ENCODE data around the gene SNX24.
"Not testable (repeated sequence)": the region's sequence is repeated elsewhere in the genome, so short reads cannot be mapped to it uniquely, and the experiment has no call there.

Gene SNX24

GRCh38 chr5:122924719-122925395 is 79.4 kb downstream of the SNX24 start:
- DNase-seq, result no peak

GRCh38 chr5:122929001-122929400 is 83.6 kb downstream of the SNX24 start:
- DNase-seq, result no peak

- no peak for DNase-seq
Measured at GRCh38 chr5:122929980-122930379, 84.6 kb downstream of the SNX24 start.

- no peak for DNase-seq
Measured at GRCh38 chr5:122933956-122934355, 88.5 kb downstream of the SNX24 start.

GRCh38 chr5:122936088-122936487 is 90.7 kb downstream of the SNX24 start:
- DNase-seq, result no peak

- DNase-seq, result no peak
Measured at GRCh38 chr5:122937914-122938313, 92.5 kb downstream of the SNX24 start.

- no peak for DNase-seq
Measured at GRCh38 chr5:122940890-122941289, 95.5 kb downstream of the SNX24 start.

- DNase-seq, result no peak
Measured at GRCh38 chr5:122941737-122942136, 96.3 kb downstream of the SNX24 start.

GRCh38 chr5:122942164-122942914 is 96.9 kb downstream of the SNX24 start:
- peak; percentile 0 for DNase-seq

GRCh38 chr5:122943050-122943698 is 97.8 kb downstream of the SNX24 start:
- no peak for DNase-seq

GRCh38 chr5:122944051-122944450 is 98.6 kb downstream of the SNX24 start:
- DNase-seq, result no peak

- no peak for DNase-seq
Measured at GRCh38 chr5:122947372-122947771, 102.0 kb downstream of the SNX24 start.

GRCh38 chr5:122947772-122948171 is 102.4 kb downstream of the SNX24 start:
- no peak for DNase-seq

- no peak for DNase-seq
Measured at GRCh38 chr5:122948319-122948718, 102.9 kb downstream of the SNX24 start.

- DNase-seq, result no peak
Measured at GRCh38 chr5:122951658-122952057, 106.2 kb downstream of the SNX24 start.

GRCh38 chr5:122954719-122955118 is 109.3 kb downstream of the SNX24 start:
- DNase-seq, result no peak

GRCh38 chr5:122957457-122957856 is 112.0 kb downstream of the SNX24 start:
- DNase-seq, result no peak

- DNase-seq, result no peak
Measured at GRCh38 chr5:122959740-122960445, 114.5 kb downstream of the SNX24 start.

- DNase-seq, result no peak
Measured at GRCh38 chr5:122963305-122963704, 117.9 kb downstream of the SNX24 start.

GRCh38 chr5:122965111-122965510 is 119.7 kb downstream of the SNX24 start:
- DNase-seq, result no peak

GRCh38 chr5:122967085-122967484 is 121.7 kb downstream of the SNX24 start:
- no peak for DNase-seq

GRCh38 chr5:122967625-122968024 is 122.2 kb downstream of the SNX24 start:
- DNase-seq, result no peak

GRCh38 chr5:122968056-122968455 is 122.6 kb downstream of the SNX24 start:
- DNase-seq, result not testable (repeated sequence)
